Astrocyte (in vitro differentiated cells and primary cell): ENCODE measurements around the gene SEPSECS. TPM values are rescaled to one million over a fixed set of nuclear protein-coding genes. Genes with fewer than 3 reads are reported as not detected.

Source experiments
- DNase-seq: peaks from one replicate; pipeline ENCODE4 v3.0.0-alpha.2; 2010; ENCODE audit warnings: low read depth
- FAIRE-seq: peaks from 2 replicates; lab custom pipeline; 2011; peaks lifted over from hg19 to GRCh38; lab: Jason Lieb, UNC
- H2AFZ ChIP-seq: 2 replicates; pipeline ENCODE4 v1.6.0; 2012; ENCODE audit warnings: low read depth, low read length, inconsistent platforms
- H3K27ac ChIP-seq: 2 replicates; pipeline ENCODE4 v1.5.1; 2011; ENCODE audit warnings: low read depth, low read length, inconsistent platforms
- H3K27me3 ChIP-seq: 2 replicates; pipeline ENCODE4 v1.6.0; 2011; ENCODE audit warnings: low read length, inconsistent platforms; ENCODE audit not compliant: insufficient read depth
- H3K36me3 ChIP-seq: 2 replicates; pipeline ENCODE4 v1.5.1; 2011; ENCODE audit warnings: low read length, inconsistent platforms; ENCODE audit not compliant: insufficient read depth
- H3K4me1 ChIP-seq: 2 replicates; pipeline ENCODE4 v1.5.1; 2011; ENCODE audit warnings: low read length, inconsistent platforms; ENCODE audit not compliant: insufficient read depth
- H3K4me2 ChIP-seq: 2 replicates; pipeline ENCODE4 v1.6.0; 2012; ENCODE audit warnings: low read length, inconsistent platforms
- H3K4me3 ChIP-seq: 2 replicates; pipeline ENCODE4 v1.5.1; 2011; ENCODE audit warnings: low read depth, mild to moderate bottlenecking, low read length, inconsistent platforms; ENCODE audit not compliant: insufficient read depth
- H3K79me2 ChIP-seq: 2 replicates; pipeline ENCODE4 v1.6.0; 2012; ENCODE audit warnings: mild to moderate bottlenecking, low read length, inconsistent platforms; ENCODE audit not compliant: insufficient read depth
- H3K9ac ChIP-seq: 2 replicates; pipeline ENCODE4 v1.6.0; 2012; ENCODE audit warnings: mild to moderate bottlenecking, low read length, inconsistent platforms
- H3K9me3 ChIP-seq: 2 replicates; pipeline ENCODE4 v1.5.1; 2012; ENCODE audit warnings: low read depth, mild to moderate bottlenecking, low read length, inconsistent platforms; ENCODE audit not compliant: insufficient read depth
- H4K20me1 ChIP-seq: 2 replicates; pipeline ENCODE4 v1.6.0; 2012; ENCODE audit warnings: low read length, inconsistent platforms; ENCODE audit not compliant: insufficient read depth
- H3K27ac Mint-ChIP-seq: one replicate; pipeline ENCODE4 v1.8.0; 2021; ENCODE audit warnings: mild to moderate bottlenecking, mixed read lengths; ENCODE audit not compliant: unreplicated experiment
- H3K27me3 Mint-ChIP-seq: one replicate; pipeline ENCODE4 v1.8.0; 2021; ENCODE audit warnings: low read depth, mixed read lengths; ENCODE audit not compliant: unreplicated experiment
- H3K36me3 Mint-ChIP-seq: one replicate; pipeline ENCODE4 v1.8.0; 2021; ENCODE audit warnings: low read depth, mixed read lengths; ENCODE audit not compliant: unreplicated experiment
- H3K4me1 Mint-ChIP-seq: one replicate; pipeline ENCODE4 v1.8.0; 2021; ENCODE audit warnings: low read depth, mixed read lengths; ENCODE audit not compliant: unreplicated experiment
- H3K4me3 Mint-ChIP-seq: one replicate; pipeline ENCODE4 v1.8.0; 2021; ENCODE audit warnings: mild to moderate bottlenecking, moderate library complexity, mixed read lengths; ENCODE audit not compliant: unreplicated experiment
- H3K9me3 Mint-ChIP-seq: one replicate; pipeline ENCODE4 v1.8.0; 2021; ENCODE audit warnings: mild to moderate bottlenecking, mixed read lengths; ENCODE audit not compliant: unreplicated experiment
- CTCF ChIP-seq: IDR thresholded peaks from 2 replicates; pipeline ENCODE4 v1.5.1; 2011; ENCODE audit warnings: low read depth, mild to moderate bottlenecking, inconsistent platforms, low read length, moderate library complexity; ENCODE audit not compliant: insufficient read depth
- EZH2 ChIP-seq: IDR thresholded peaks from 2 replicates; pipeline ENCODE4 v1.6.1; 2012; ENCODE audit warnings: mild to moderate bottlenecking, low read length, inconsistent platforms; ENCODE audit not compliant: insufficient read depth
- total RNA-seq: library from RNA; stranded (reverse); gene quantifications from 2 replicates; pipeline ENCODE4 v1.2.1, GENCODE V29; 2021

SEPSECS gene
- total RNA-seq, 1 donor from 2014 or later, result 4.2 TPM

GRCh38 chr4:25090516-25090915, 69.7 kb downstream of the SEPSECS start:
- H3K36me3 ChIP-seq, result no peaks in the 10 kb centered on the region
- Mint-ChIP-seq H3K4me1 (peaks cover 7% of the 10 kb centered on the region), H3K36me3 (no peaks in the 10 kb centered on the region), H3K4me3 (no peak overlapping the region), H3K27me3 (peaks cover 10% of the 10 kb centered on the region), H3K9me3 (peaks cover 3% of the 10 kb centered on the region), H3K27ac (no peak overlapping the region)
- TF ChIP-seq CTCF, result no peak
- TF ChIP-seq EZH2, result no peak
- peaks cover 10% of the 10 kb centered on the region for H3K4me1 ChIP-seq
- peaks cover 7% of the 10 kb centered on the region for H3K9me3 ChIP-seq
- H3K9ac ChIP-seq, result no peak overlapping the region
- H3K79me2 ChIP-seq, result no peaks in the 10 kb centered on the region
- peak overlapping the region; percentile 12 for H3K4me2 ChIP-seq
- peak; percentile 56 for DNase-seq
- FAIRE-seq, result no peak
- H2AFZ ChIP-seq, result no peak overlapping the region
- peaks cover 16% of the 10 kb centered on the region for H3K27me3 ChIP-seq
- H3K27ac ChIP-seq, result no peak overlapping the region
- no peak overlapping the region for H3K4me3 ChIP-seq
- no peaks in the 10 kb centered on the region for H4K20me1 ChIP-seq

- Histone ChIP-seq H3K79me2 (no peaks in the 10 kb centered on the region), H3K27me3 (peaks cover 16% of the 10 kb centered on the region), H4K20me1 (no peaks in the 10 kb centered on the region), H2AFZ (no peak overlapping the region), H3K9ac (no peak overlapping the region), H3K4me3 (no peak overlapping the region), H3K4me2 (peak overlapping the region; percentile 71), H3K27ac (no peak overlapping the region), H3K9me3 (peaks cover 7% of the 10 kb centered on the region), H3K4me1 (peaks cover 10% of the 10 kb centered on the region), H3K36me3 (no peaks in the 10 kb centered on the region)
- H3K27ac Mint-ChIP-seq, result no peak overlapping the region
- peaks cover 10% of the 10 kb centered on the region for H3K27me3 Mint-ChIP-seq
- H3K36me3 Mint-ChIP-seq, result no peaks in the 10 kb centered on the region
- FAIRE-seq (no peak), DNase-seq (no peak)
- H3K4me1 Mint-ChIP-seq, result peaks cover 7% of the 10 kb centered on the region
- H3K9me3 Mint-ChIP-seq, result peaks cover 3% of the 10 kb centered on the region
- no peak overlapping the region for H3K4me3 Mint-ChIP-seq
- TF ChIP-seq CTCF (no peak), EZH2 (no peak)
Observed at GRCh38 chr4:25089051-25089763, 71.0 kb downstream of the SEPSECS start.
